Measurements from ENCODE around the gene GJA1.

- TF ChIP-seq, protein P1, sequence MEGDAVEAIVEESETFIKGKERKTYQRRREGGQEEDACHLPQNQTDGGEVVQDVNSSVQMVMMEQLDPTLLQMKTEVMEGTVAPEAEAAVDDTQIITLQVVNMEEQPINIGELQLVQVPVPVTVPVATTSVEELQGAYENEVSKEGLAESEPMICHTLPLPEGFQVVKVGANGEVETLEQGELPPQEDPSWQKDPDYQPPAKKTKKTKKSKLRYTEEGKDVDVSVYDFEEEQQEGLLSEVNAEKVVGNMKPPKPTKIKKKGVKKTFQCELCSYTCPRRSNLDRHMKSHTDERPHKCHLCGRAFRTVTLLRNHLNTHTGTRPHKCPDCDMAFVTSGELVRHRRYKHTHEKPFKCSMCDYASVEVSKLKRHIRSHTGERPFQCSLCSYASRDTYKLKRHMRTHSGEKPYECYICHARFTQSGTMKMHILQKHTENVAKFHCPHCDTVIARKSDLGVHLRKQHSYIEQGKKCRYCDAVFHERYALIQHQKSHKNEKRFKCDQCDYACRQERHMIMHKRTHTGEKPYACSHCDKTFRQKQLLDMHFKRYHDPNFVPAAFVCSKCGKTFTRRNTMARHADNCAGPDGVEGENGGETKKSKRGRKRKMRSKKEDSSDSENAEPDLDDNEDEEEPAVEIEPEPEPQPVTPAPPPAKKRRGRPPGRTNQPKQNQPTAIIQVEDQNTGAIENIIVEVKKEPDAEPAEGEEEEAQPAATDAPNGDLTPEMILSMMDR (IDR thresholded peaks at IDR 0.05; ENCODE audit: poor library complexity): no peak
- no peak for TF ChIP-seq EZH2 (IDR thresholded peaks at IDR 0.05; ENCODE audit: borderline replicate concordance)
- no peak for TF ChIP-seq EZH2phosphoT487 (IDR thresholded peaks at IDR 0.05; ENCODE audit: low read depth, severe bottlenecking, unreplicated experiment)
These were observed 14.8 kb downstream of the GJA1 start for GRCh38 chr6:121450242-121450641.
